ENCODE data around the gene P2RX5. TPM values are rescaled to one million over a fixed set of nuclear protein-coding genes. Genes with fewer than 3 reads are reported as not detected.
A peak's percentile ranks its signal among the peaks of the same experiment; 100 is the strongest.

P2RX5 gene
- total and polyA plus RNA-seq, 2 experiments from 2014 or later: 7.5 to 13.6 TPM

DNA sequence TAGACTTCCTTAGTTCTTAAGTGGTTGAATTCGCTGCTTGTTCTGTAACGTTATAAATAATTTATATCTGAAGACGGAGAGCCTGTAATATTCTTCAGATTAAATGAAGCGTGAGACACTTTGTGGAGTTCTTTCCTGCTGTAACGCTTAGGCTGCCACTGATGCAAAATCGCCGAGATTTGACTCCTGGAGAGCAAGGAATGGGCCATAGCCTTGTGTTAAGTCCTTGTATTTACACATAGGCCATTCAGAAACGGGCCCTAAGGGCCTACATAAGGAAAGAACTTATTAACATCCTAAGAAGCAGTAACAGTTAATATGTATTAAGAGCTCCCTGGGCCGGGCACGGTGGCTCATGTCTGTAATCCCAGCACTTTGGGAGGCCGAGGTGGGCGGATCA is 26.4 kb downstream of the P2RX5 start:
- H3K36me3 Mint-ChIP-seq (ENCODE audit: low read depth): peaks cover 20% of the 10 kb centered on the region; the same call in 2 of the 3 replicates
- Histone ChIP-seq H3K4me3 (peak overlapping the region; percentile 99), H3K36me3 (ENCODE audit: insufficient read depth) (no peaks in the 10 kb centered on the region), H2AFZ (no peak overlapping the region), H3K79me2 (replicated peaks; ENCODE audit: insufficient read depth) (peaks cover 41% of the 10 kb centered on the region), H3K27ac (ENCODE audit: low read depth) (peak overlapping the region; percentile 90), H3K4me2 (peak overlapping the region; percentile 98), H3K27me3 (ENCODE audit: insufficient read depth) (no peaks in the 10 kb centered on the region), H3K9me2 (ENCODE audit: insufficient read depth) (no peaks in the 10 kb centered on the region), H4K20me1 (replicated peaks; ENCODE audit: insufficient read depth) (peaks cover 14% of the 10 kb centered on the region), H3F3A (replicated peaks; ENCODE audit: low read depth) (peaks cover 21% of the 10 kb centered on the region; the same call in 1 of the 2 replicates), H3K4me1 (ENCODE audit: insufficient read depth) (peaks cover 7% of the 10 kb centered on the region; the same call in 1 of the 2 replicates)
- H3K9me3 Mint-ChIP-seq: no peaks in the 10 kb centered on the region; the same call in 2 of the 3 replicates
- ATAC-seq (no peak), DNase-seq (ENCODE audit: low spot score) (no peak)
- TF ChIP-seq, protein P1, sequence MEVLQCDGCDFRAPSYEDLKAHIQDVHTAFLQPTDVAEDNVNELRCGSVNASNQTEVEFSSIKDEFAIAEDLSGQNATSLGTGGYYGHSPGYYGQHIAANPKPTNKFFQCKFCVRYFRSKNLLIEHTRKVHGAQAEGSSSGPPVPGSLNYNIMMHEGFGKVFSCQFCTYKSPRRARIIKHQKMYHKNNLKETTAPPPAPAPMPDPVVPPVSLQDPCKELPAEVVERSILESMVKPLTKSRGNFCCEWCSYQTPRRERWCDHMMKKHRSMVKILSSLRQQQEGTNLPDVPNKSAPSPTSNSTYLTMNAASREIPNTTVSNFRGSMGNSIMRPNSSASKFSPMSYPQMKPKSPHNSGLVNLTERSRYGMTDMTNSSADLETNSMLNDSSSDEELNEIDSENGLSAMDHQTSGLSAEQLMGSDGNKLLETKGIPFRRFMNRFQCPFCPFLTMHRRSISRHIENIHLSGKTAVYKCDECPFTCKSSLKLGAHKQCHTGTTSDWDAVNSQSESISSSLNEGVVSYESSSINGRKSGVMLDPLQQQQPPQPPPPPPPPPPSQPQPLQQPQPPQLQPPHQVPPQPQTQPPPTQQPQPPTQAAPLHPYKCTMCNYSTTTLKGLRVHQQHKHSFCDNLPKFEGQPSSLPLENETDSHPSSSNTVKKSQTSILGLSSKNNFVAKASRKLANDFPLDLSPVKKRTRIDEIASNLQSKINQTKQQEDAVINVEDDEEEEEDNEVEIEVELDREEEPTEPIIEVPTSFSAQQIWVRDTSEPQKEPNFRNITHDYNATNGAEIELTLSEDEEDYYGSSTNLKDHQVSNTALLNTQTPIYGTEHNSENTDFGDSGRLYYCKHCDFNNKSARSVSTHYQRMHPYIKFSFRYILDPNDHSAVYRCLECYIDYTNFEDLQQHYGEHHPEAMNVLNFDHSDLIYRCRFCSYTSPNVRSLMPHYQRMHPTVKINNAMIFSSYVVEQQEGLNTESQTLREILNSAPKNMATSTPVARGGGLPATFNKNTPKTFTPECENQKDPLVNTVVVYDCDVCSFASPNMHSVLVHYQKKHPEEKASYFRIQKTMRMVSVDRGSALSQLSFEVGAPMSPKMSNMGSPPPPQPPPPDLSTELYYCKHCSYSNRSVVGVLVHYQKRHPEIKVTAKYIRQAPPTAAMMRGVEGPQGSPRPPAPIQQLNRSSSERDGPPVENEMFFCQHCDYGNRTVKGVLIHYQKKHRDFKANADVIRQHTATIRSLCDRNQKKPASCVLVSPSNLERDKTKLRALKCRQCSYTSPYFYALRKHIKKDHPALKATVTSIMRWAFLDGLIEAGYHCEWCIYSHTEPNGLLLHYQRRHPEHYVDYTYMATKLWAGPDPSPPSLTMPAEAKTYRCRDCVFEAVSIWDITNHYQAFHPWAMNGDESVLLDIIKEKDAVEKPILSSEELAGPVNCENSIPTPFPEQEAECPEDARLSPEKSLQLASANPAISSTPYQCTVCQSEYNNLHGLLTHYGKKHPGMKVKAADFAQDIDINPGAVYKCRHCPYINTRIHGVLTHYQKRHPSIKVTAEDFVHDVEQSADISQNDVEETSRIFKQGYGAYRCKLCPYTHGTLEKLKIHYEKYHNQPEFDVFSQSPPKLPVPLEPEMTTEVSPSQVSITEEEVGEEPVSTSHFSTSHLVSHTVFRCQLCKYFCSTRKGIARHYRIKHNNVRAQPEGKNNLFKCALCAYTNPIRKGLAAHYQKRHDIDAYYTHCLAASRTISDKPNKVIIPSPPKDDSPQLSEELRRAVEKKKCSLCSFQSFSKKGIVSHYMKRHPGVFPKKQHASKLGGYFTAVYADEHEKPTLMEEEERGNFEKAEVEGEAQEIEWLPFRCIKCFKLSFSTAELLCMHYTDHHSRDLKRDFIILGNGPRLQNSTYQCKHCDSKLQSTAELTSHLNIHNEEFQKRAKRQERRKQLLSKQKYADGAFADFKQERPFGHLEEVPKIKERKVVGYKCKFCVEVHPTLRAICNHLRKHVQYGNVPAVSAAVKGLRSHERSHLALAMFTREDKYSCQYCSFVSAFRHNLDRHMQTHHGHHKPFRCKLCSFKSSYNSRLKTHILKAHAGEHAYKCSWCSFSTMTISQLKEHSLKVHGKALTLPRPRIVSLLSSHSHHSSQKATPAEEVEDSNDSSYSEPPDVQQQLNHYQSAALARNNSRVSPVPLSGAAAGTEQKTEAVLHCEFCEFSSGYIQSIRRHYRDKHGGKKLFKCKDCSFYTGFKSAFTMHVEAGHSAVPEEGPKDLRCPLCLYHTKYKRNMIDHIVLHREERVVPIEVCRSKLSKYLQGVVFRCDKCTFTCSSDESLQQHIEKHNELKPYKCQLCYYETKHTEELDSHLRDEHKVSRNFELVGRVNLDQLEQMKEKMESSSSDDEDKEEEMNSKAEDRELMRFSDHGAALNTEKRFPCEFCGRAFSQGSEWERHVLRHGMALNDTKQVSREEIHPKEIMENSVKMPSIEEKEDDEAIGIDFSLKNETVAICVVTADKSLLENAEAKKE (CRISPR knock-in tag; IDR thresholded peaks at IDR 0.05): no peak
- TF ChIP-seq ZNF114 (CRISPR knock-in tag; IDR thresholded peaks at IDR 0.05) (no peak), ZNF331 (CRISPR knock-in tag; IDR thresholded peaks at IDR 0.05; ENCODE audit: low read depth) (no peak), JUNB (IDR thresholded peaks at IDR 0.05; ENCODE audit: unreplicated experiment) (no peak), POLR2AphosphoS5 (IDR thresholded peaks at IDR 0.05; ENCODE audit: low read depth) (no peak), EZH2 (IDR thresholded peaks at IDR 0.05; ENCODE audit: low read depth, unreplicated experiment) (no peak), EZH2phosphoT487 (IDR thresholded peaks at IDR 0.05; ENCODE audit: unreplicated experiment) (no peak), CREB1 (CRISPR knock-in tag; IDR thresholded peaks at IDR 0.05; ENCODE audit: low read depth) (no peak), NANOG (IDR thresholded peaks at IDR 0.05; ENCODE audit: borderline replicate concordance) (no peak), STAT1 (IDR thresholded peaks at IDR 0.05; ENCODE audit: unreplicated experiment) (no peak)
- TF ChIP-seq, protein P2, sequence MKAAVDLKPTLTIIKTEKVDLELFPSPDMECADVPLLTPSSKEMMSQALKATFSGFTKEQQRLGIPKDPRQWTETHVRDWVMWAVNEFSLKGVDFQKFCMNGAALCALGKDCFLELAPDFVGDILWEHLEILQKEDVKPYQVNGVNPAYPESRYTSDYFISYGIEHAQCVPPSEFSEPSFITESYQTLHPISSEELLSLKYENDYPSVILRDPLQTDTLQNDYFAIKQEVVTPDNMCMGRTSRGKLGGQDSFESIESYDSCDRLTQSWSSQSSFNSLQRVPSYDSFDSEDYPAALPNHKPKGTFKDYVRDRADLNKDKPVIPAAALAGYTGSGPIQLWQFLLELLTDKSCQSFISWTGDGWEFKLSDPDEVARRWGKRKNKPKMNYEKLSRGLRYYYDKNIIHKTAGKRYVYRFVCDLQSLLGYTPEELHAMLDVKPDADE (IDR thresholded peaks at IDR 0.05): no peak
- TF ChIP-seq, protein P3, sequence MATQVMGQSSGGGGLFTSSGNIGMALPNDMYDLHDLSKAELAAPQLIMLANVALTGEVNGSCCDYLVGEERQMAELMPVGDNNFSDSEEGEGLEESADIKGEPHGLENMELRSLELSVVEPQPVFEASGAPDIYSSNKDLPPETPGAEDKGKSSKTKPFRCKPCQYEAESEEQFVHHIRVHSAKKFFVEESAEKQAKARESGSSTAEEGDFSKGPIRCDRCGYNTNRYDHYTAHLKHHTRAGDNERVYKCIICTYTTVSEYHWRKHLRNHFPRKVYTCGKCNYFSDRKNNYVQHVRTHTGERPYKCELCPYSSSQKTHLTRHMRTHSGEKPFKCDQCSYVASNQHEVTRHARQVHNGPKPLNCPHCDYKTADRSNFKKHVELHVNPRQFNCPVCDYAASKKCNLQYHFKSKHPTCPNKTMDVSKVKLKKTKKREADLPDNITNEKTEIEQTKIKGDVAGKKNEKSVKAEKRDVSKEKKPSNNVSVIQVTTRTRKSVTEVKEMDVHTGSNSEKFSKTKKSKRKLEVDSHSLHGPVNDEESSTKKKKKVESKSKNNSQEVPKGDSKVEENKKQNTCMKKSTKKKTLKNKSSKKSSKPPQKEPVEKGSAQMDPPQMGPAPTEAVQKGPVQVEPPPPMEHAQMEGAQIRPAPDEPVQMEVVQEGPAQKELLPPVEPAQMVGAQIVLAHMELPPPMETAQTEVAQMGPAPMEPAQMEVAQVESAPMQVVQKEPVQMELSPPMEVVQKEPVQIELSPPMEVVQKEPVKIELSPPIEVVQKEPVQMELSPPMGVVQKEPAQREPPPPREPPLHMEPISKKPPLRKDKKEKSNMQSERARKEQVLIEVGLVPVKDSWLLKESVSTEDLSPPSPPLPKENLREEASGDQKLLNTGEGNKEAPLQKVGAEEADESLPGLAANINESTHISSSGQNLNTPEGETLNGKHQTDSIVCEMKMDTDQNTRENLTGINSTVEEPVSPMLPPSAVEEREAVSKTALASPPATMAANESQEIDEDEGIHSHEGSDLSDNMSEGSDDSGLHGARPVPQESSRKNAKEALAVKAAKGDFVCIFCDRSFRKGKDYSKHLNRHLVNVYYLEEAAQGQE (IDR thresholded peaks at IDR 0.05; ENCODE audit: unreplicated experiment): no peak
- TF ChIP-seq, protein P4, sequence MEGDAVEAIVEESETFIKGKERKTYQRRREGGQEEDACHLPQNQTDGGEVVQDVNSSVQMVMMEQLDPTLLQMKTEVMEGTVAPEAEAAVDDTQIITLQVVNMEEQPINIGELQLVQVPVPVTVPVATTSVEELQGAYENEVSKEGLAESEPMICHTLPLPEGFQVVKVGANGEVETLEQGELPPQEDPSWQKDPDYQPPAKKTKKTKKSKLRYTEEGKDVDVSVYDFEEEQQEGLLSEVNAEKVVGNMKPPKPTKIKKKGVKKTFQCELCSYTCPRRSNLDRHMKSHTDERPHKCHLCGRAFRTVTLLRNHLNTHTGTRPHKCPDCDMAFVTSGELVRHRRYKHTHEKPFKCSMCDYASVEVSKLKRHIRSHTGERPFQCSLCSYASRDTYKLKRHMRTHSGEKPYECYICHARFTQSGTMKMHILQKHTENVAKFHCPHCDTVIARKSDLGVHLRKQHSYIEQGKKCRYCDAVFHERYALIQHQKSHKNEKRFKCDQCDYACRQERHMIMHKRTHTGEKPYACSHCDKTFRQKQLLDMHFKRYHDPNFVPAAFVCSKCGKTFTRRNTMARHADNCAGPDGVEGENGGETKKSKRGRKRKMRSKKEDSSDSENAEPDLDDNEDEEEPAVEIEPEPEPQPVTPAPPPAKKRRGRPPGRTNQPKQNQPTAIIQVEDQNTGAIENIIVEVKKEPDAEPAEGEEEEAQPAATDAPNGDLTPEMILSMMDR (conservative IDR thresholded peaks at IDR 0.05; ENCODE audit: low read depth in 2 of 2): no peak
- peaks cover 24% of the 10 kb centered on the region for H3K4me1 Mint-ChIP-seq
- peaks cover 16% of the 10 kb centered on the region for H3K27me3 Mint-ChIP-seq (ENCODE audit: insufficient read depth, low read depth, poor library complexity)
- H3K4me3 Mint-ChIP-seq: peak overlapping the region; percentile 100
- H3K27ac Mint-ChIP-seq: peak overlapping the region; percentile 96

All from GM23338 (cell line).